Keratinocyte (primary cell): ENCODE data around the gene OSBPL5.

Experiments used
- EZH2 ChIP-seq: IDR thresholded peaks from one replicate; pipeline ENCODE4 v1.6.1; 2012; ENCODE audit warnings: inconsistent platforms, mild to moderate bottlenecking, low read length, moderate library complexity
- TF ChIP-seq, protein P1 (sequence below), 3 experiments: IDR thresholded peaks in 1 of 3; conservative IDR thresholded peaks in 1 of 3; optimal IDR thresholded peaks in 1 of 3; 2 replicates in 2 of 3; 3 replicates in 1 of 3; pipeline versions ENCODE3 to v1.5.1; 2011; ENCODE audit warnings: low read length in 3 of 3, mild to moderate bottlenecking in 3 of 3, moderate library complexity in 2 of 3, control low read depth in 1 of 3, inconsistent platforms in 1 of 3; ENCODE audit not compliant: insufficient read depth in 2 of 3; ENCODE audit errors: extremely low read depth in 1 of 3

DNA sequence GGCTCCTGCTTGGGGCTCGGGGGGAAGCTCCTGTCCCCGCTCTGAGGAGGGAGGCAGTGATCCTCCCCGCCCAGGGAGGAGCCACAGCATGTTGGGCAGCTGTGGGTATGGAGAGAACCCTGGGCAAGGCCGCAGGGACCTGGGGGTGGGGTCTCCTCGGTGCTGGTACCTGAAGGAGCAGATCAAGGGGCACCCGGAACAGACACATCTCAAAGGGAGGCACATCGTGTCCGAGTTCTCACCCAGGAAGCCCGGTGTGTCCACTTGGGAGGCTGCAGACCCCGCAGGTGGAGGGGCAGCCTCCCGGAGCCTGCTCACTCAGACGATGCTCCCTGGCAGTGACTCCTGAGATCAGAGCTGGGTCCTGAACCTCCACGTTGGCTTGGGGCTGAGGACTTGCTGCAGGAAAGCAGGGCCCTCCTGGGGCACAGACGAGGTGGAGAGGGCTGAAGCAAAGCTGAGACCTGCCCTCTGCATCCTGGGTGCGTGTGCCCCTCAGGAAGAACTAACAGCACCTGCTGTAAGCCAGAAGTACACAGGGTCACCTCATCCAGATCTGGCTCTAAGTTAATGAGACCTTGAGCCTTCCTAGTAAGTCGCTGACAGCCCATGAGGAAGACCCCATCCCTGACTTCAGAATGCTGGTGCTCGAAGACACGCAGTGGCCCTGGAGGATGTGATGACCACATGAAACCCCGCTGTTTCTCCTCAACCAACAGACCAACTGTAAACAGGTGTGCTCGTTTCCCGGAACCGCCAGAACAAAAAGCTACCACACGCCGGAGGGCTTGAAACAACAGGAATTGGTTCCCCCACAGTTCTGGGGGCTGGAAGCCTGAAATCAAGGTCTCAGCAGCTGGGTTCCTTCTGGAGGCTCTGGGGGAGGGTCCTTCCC is 5.9 kb upstream of the OSBPL5 start:
- TF ChIP-seq, protein P1, sequence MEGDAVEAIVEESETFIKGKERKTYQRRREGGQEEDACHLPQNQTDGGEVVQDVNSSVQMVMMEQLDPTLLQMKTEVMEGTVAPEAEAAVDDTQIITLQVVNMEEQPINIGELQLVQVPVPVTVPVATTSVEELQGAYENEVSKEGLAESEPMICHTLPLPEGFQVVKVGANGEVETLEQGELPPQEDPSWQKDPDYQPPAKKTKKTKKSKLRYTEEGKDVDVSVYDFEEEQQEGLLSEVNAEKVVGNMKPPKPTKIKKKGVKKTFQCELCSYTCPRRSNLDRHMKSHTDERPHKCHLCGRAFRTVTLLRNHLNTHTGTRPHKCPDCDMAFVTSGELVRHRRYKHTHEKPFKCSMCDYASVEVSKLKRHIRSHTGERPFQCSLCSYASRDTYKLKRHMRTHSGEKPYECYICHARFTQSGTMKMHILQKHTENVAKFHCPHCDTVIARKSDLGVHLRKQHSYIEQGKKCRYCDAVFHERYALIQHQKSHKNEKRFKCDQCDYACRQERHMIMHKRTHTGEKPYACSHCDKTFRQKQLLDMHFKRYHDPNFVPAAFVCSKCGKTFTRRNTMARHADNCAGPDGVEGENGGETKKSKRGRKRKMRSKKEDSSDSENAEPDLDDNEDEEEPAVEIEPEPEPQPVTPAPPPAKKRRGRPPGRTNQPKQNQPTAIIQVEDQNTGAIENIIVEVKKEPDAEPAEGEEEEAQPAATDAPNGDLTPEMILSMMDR (optimal IDR thresholded peaks at IDR 0.05 in 1 of 3, IDR thresholded peaks at IDR 0.05 in 1 of 3, conservative IDR thresholded peaks at IDR 0.05 in 1 of 3; ENCODE audit: extremely low read depth in 1 of 3, insufficient read depth in 2 of 3, low read length in 3 of 3), result no peak
- no peak for TF ChIP-seq EZH2
